Fibroblast of lung (primary cell): ENCODE measurements around the gene SYT7. TPM values are rescaled to one million over a fixed set of nuclear protein-coding genes. Genes with fewer than 3 reads are reported as not detected.

Source experiments
- DNase-seq, 2 donors: peaks; one replicate each; pipeline versions ENCODE4 v3.0.0 to v3.0.0-alpha.2; 2010; ENCODE audit warnings: low read depth in 2 of 2
- H2AFZ ChIP-seq: 2 replicates; pipeline ENCODE4 v1.5.1; 2012; ENCODE audit warnings: low read length, control low read depth, inconsistent platforms
- H3K27ac ChIP-seq: 2 replicates; pipeline ENCODE4 v1.5.1; 2011; ENCODE audit warnings: low read length, control low read depth; ENCODE audit not compliant: insufficient read depth
- H3K27me3 ChIP-seq: 2 replicates; pipeline ENCODE4 v1.5.1; 2011; ENCODE audit warnings: mild to moderate bottlenecking, low read length; ENCODE audit not compliant: control insufficient read depth, insufficient read depth
- H3K36me3 ChIP-seq: 2 replicates; pipeline ENCODE4 v1.5.1; 2011; ENCODE audit warnings: low read length; ENCODE audit not compliant: control insufficient read depth, insufficient read depth
- H3K4me1 ChIP-seq: 2 replicates; pipeline ENCODE4 v1.5.1; 2011; ENCODE audit warnings: low read length; ENCODE audit not compliant: control insufficient read depth, insufficient read depth; ENCODE audit errors: extremely low read depth
- H3K4me2 ChIP-seq: 2 replicates; pipeline ENCODE4 v1.5.1; 2011; ENCODE audit warnings: low read length, control low read depth; ENCODE audit not compliant: insufficient read depth; ENCODE audit errors: extremely low read depth
- H3K4me3 ChIP-seq, 4 experiments: fragments of 200-600 bp in 1 of 4; sonication (generic) in 1 of 4; replicated peaks in 1 of 4; 2 replicates each; pipeline ENCODE4 v1.5.1; 2011 to 2016; ENCODE audit warnings: low read length in 4 of 4, low read depth in 3 of 4, mild to moderate bottlenecking in 3 of 4, control low read depth in 2 of 4, inconsistent platforms in 1 of 4, mixed read lengths in 1 of 4; ENCODE audit not compliant: insufficient read depth in 1 of 4; ENCODE audit errors: control extremely low read depth in 1 of 4
- H3K79me2 ChIP-seq: 2 replicates; pipeline ENCODE4 v1.5.1; 2012; ENCODE audit warnings: mild to moderate bottlenecking, low read length, inconsistent platforms; ENCODE audit not compliant: control insufficient read depth, insufficient read depth
- H3K9ac ChIP-seq: 2 replicates; pipeline ENCODE4 v1.5.1; 2011; ENCODE audit warnings: mild to moderate bottlenecking, low read length, control low read depth; ENCODE audit not compliant: insufficient read depth
- H3K9me3 ChIP-seq: 2 replicates; pipeline ENCODE4 v1.5.1; 2012; ENCODE audit warnings: low read depth, low read length; ENCODE audit not compliant: control insufficient read depth, insufficient read depth
- H4K20me1 ChIP-seq: 2 replicates; pipeline ENCODE4 v1.5.1; 2011; ENCODE audit warnings: low read length; ENCODE audit not compliant: control insufficient read depth, insufficient read depth; ENCODE audit errors: extremely low read depth
- CTCF ChIP-seq, 2 donors: IDR thresholded peaks in 1 of 2; conservative IDR thresholded peaks in 1 of 2; 1 replicate in 1 of 2; 2 replicates in 1 of 2; pipeline ENCODE4 v1.5.1; 2011 to 2012; ENCODE audit warnings: low read length in 2 of 2, control low read depth in 1 of 2, inconsistent platforms in 1 of 2, low read depth in 1 of 2, mild to moderate bottlenecking in 1 of 2
- EZH2 ChIP-seq: IDR thresholded peaks from 2 replicates; pipeline ENCODE4 v1.5.1; 2012; ENCODE audit warnings: low read length, control low read depth, mild to moderate bottlenecking; ENCODE audit errors: missing control alignments
- polyA plus RNA-seq, 2 donors: library from polyadenylated mRNA; depleted of rRNA in 1 of 2; stranded (reverse) in 1 of 2; unstranded in 1 of 2; fragments of >200 nt; gene quantifications; 2 replicates each; pipeline ENCODE4 v1.2.1, GENCODE V29; 2011 to 2012; ENCODE audit warnings: missing spikeins in 1 of 2
- total RNA-seq: library from RNA; depleted of rRNA; stranded (reverse); fragments of >200 nt; gene quantifications from 2 replicates; pipeline ENCODE4 v1.2.1, GENCODE V29; 2014

SYT7 gene
- total and polyA plus RNA-seq, 2 donors (not counting 1 experiment from before 2014, with no cell fraction given) = 2.5 to 25.9 TPM

GRCh38 chr11:61540528-61540927 lies 40.3 kb downstream of the SYT7 start:
- Histone ChIP-seq H3K9ac (no peak overlapping the region), H2AFZ (no peak overlapping the region), H3K36me3 (no peaks in the 10 kb centered on the region), H3K9me3 (no peaks in the 10 kb centered on the region), H3K79me2 (no peaks in the 10 kb centered on the region), H3K27me3 (peaks cover 11% of the 10 kb centered on the region), H3K4me3 (no peak overlapping the region), H4K20me1 (no peaks in the 10 kb centered on the region), H3K4me1 (peaks cover 7% of the 10 kb centered on the region), H3K4me2 (no peak overlapping the region), H3K27ac (no peak overlapping the region)
- TF ChIP-seq CTCF (conservative IDR thresholded peaks at IDR 0.05 in 1 of 2, IDR thresholded peaks at IDR 0.05 in 1 of 2; ENCODE audit: low read depth in 1 of 2, low read length in 2 of 2) = no peak
- TF ChIP-seq EZH2 = no peak
- no peak for DNase-seq

DNA sequence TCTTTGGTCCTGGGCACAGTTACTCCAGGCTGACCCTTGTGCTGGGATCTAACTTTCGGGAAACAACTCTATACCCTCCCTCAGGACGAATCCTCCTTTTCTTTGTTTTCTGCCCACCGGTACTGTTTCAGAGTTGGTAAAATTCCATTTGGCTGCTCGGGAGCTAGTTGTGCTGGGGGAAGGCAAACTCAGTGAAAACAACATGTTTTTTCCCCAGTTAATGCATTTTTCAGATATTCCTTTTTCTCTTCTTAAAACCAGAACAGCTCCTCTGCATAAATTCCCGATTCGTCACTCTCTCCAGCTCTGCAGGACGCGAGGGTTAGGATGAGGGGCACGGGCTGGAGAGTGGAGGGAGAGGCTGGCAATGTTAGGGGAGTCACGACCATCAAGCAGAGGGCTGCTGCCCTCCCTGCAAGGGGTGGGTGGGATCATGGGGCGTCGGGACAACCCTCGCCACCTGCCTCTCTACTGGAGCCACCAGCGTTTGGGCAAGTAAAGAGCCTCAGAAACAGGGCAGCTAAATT lies 41.0 kb downstream of the SYT7 start:
- DNase-seq = no peak
- no peaks in the 10 kb centered on the region for H4K20me1 ChIP-seq
- no peak for TF ChIP-seq CTCF (conservative IDR thresholded peaks at IDR 0.05 in 1 of 2, IDR thresholded peaks at IDR 0.05 in 1 of 2; ENCODE audit: low read depth in 1 of 2, low read length in 2 of 2)
- TF ChIP-seq EZH2 = no peak
- peaks cover 7% of the 10 kb centered on the region for H3K4me1 ChIP-seq
- H3K79me2 ChIP-seq = no peaks in the 10 kb centered on the region
- no peak overlapping the region for H3K9ac ChIP-seq
- H3K4me3 ChIP-seq = no peak overlapping the region
- H2AFZ ChIP-seq = no peak overlapping the region
- H3K27me3 ChIP-seq = peaks cover 11% of the 10 kb centered on the region
- H3K4me2 ChIP-seq = no peak overlapping the region
- no peaks in the 10 kb centered on the region for H3K36me3 ChIP-seq
- H3K27ac ChIP-seq = no peak overlapping the region
- H3K9me3 ChIP-seq = no peaks in the 10 kb centered on the region

DNA sequence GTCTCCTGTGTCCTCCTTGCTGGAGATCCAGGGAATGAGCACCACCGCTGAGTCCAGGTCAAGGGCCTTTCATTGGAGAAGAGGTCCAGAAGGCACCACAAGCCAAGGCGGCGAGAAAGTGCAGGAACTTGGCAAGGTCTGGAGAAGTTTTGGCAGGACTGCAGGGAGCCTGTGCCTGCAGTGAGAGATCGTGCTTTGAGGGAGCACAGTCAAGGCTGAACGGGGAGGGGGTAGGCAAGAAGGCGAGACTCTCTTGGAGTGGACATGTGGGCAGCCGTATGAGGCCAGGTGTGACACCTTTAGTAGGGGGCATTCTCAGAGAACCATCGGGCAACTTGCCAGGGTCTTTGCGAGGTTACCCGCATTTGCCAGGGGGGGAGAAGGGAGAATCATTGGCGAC lies 41.9 kb downstream of the SYT7 start:
- Histone ChIP-seq H3K4me3 (no peak overlapping the region), H3K27ac (no peak overlapping the region), H3K4me2 (no peak overlapping the region), H3K9ac (no peak overlapping the region), H3K36me3 (no peaks in the 10 kb centered on the region), H2AFZ (no peak overlapping the region), H3K79me2 (no peaks in the 10 kb centered on the region), H4K20me1 (no peaks in the 10 kb centered on the region), H3K9me3 (no peaks in the 10 kb centered on the region), H3K4me1 (peaks cover 7% of the 10 kb centered on the region), H3K27me3 (peaks cover 19% of the 10 kb centered on the region)
- DNase-seq = no peak
- TF ChIP-seq EZH2 = no peak
- TF ChIP-seq CTCF (conservative IDR thresholded peaks at IDR 0.05 in 1 of 2, IDR thresholded peaks at IDR 0.05 in 1 of 2; ENCODE audit: low read depth in 1 of 2, low read length in 2 of 2) = no peak
